SH-SY5Y (cell line): Measurements from ENCODE around the gene ARHGAP26.

ENCODE experiments used
- GATA2 ChIP-seq: IDR thresholded peaks from 2 replicates; pipeline ENCODE4 v1.6.1; 2011; ENCODE audit warnings: mild to moderate bottlenecking, low read depth, low read length
- GATA3 ChIP-seq: IDR thresholded peaks from 2 replicates; pipeline ENCODE4 v1.6.1; 2011; ENCODE audit warnings: low read depth, mild to moderate bottlenecking, low read length, moderate library complexity

ARHGAP26 gene

DNA sequence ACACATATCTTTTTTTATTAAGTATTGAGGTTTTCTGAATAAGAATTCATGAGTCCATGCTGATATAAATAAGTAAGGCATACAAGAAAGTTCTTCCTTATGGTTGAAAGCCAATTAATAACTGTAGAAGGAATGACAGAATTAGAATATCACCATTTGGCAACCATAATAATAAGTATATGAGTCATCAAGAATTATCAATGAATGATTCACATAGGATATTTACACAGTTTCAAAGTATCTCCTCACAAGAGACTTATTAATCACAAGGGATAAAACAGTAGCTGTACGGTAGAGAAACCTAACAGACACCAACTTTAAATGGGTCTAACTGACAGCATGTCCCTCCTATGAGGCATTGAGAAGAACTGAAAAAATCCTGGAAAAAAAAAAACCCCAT, 471.7 kb downstream of the ARHGAP26 start:
- no peak for TF ChIP-seq GATA2
- TF ChIP-seq GATA3, result no peak

DNA sequence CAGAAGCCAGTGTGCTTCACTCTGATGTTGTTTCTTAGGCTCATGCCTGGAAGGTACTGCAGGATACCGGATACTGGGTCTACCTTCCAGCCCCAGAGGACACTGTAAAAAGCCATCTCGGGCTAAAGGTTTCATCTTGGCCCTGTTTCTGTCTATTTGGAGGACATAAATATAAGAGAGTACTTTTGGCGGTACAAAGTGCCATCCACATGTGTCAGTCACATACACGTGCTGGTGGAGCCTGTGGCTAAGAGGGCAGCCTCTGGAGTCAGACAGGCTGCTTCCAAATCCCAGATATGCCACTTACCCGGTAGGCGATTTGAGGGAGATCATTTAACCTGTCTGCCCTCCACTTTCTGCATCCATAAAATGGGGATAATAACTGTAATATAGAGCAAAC, 472.9 kb downstream of the ARHGAP26 start:
- no peak for TF ChIP-seq GATA2
- no peak for TF ChIP-seq GATA3

DNA sequence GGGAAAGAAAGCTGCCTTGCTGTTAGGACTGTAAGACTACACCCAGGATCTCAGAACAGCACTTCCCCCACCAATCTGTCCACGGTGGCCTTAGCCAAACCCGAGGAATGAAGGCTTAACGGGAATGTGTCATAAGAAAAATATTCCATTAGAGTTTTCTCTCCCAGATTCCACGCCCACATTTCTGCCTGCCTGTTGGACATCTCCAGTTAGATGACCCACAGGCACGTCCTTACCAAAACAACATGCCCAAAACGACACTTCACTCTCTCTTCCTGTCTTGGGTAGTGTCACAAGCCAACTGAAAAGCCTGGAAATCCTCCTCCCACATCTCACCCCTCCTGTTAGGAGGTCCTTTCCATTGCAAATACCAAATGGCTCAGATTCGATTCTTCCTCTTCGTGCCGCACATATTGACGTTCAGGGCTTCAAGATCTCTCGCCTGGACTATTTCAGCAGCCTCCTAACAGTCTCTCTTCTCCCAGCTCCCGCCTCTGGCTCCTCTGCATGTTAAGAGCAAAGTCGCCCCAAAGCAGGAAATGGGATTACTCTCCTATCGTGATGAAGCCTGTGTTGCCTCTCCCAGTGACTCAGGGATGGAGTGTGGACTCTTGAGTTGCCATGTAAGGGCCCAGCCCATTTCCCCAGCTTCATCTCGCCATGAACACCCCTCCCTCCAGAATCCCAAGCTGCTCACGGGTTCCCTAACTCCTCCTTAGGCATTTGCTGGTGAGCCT, 474.0 kb downstream of the ARHGAP26 start:
- TF ChIP-seq GATA2 (no peak), GATA3 (no peak)

GRCh38 chr5:143244990-143245389, 474.8 kb downstream of the ARHGAP26 start:
- no peak for TF ChIP-seq GATA3
- no peak for TF ChIP-seq GATA2

DNA sequence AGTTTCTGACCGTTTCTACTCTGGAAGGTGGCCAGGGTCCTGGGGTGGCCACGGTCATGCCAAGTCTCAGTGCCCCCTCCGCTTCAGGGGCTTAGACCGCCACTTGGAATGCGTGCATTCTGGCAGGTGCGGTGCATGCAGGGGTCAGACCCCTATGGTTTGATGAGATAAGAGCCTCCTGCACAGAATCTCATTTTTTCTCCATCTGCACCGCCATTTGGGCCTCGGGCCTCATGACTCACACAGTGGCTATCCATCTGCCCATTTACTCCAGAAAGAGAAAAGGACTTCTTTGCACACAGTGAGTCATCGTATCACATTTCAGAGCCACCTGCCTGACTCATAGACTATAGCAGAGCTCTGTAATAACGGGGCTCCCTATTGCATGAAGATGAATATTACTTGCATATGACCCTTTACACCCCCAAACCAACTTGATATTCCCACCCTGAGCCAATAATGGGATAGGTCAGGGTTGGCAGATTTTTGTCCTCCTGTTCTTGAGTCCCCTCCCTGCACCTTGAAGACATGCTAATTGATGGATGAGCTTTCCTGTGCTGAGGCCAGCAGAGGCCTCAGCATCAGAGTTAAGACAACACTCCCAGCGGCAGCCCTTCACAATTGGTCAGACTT, 475.9 kb downstream of the ARHGAP26 start:
- TF ChIP-seq GATA2, result no peak
- no peak for TF ChIP-seq GATA3

DNA sequence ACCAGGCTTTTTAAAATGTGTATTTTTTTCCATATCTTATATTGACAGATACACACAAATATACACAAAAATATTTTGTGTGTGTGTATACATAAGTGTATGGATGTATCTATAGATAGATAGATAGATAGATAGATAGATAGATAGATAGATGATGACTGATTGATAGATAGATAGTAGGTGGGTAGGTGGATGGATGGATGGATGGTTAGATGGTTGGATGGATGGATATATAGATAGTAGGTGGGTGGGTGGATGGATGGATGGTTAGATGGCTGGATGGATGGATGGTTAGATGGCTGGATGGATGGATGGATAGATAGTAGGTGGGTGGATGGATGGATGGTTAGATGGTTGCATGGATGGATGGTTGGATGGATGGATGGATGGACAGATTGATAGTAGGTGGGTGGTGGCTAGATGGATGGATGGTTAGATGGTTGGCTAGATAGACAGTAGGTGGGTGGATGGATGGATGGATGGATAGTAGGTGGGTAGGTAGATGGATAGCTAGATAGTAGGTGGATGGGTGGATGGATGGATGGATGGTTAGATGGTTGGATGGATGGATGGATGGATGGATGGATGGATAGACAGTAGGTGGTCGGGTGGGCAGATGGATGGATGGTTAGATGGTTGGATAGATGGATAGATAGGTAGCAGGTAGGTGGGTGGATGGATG, 477.1 kb downstream of the ARHGAP26 start:
- TF ChIP-seq GATA3 (no peak), GATA2 (no peak)

DNA sequence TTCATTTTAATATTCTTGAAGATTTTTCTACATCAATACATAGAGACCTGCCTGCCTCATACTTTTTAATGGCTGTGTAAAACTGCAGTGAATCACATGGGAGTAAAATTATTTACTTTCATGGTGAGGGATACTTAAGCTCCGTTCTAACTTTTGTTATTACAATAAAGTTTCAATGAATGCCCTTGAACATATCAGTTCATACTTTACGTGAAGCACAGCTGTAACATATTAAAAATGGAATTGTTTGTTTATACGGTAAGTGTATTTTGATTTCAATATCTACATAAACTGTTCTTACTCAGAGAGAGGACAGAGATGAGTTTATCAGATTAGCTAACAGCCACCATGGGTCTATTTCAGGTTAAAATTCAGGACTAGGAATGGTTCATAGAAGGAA, 478.2 kb downstream of the ARHGAP26 start:
- no peak for TF ChIP-seq GATA3
- TF ChIP-seq GATA2, result no peak

DNA sequence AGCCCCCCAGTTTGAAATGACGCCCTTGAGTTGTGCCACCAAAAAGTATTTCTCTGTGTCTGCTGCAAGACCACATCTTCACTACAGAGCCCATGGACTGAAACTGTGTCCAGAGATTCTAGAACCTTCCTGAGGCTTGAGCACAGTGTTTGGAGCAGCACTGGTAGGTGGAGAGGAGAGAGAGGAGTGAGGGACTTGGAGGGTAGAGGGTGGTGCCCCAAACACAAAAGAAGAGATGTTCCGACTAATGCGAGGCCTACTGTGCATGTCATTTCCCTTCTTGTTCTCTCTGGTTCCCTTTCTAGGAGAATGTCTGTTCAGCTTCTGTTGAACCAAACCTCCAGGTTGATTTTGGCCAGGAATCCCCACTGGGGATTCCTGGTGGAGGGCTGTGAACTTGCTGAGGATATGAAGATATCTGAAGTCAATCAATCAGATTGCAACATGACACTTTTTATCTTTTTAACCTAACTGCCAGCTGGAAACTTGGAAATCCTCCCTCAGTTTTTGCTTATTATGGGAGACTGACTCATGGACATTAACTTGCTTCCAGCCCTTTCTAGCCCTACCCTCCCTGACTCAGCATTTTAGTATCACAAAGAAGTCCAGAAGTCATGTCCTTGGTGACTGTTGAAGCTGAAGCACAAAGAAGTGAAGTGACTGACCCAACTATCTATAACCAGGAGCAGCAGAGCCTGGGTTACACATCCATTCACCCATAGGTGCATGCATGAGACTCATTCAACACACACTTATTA, 478.8 kb downstream of the ARHGAP26 start:
- TF ChIP-seq GATA2 (no peak), GATA3 (no peak)

DNA sequence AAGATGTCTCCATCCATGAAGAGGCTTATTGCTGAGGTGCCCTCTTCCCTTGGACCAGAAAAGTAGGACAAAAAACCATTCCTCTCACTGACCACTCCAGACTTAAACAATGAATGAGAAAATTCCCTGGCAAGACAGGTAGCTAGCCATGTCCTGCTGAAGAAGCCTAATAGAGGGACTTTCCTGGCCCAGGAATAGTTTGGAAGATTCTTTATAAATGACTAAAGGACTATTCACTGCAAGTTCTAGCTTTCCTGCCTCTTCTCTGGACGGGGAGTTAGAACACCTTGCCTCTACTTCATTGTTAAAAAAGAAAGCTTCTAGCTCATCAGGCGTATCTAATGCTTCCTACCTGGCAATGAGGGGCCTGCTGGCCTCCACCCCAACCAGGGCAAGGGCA, 479.7 kb downstream of the ARHGAP26 start:
- TF ChIP-seq GATA3 (no peak), GATA2 (no peak)

DNA sequence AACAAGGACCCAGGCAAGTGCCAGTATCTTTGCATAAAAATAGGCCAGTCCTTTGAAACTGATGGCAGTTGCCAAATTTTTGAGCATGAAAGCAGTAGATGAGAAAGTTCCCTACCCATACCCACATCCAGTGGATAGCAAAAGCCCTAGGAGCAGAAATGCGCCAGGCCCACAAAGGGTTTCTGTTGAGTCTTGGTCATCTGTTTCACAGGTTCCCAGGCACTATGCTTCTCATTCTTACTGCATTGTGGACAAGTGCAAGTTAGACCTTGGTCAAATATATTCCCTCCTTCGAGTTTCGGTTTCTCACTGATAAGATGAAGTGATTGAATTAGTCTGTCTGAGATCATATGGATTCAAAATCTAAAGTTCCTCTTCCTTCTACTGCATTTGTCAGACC, 481.0 kb downstream of the ARHGAP26 start:
- TF ChIP-seq GATA3 (no peak), GATA2 (no peak)

DNA sequence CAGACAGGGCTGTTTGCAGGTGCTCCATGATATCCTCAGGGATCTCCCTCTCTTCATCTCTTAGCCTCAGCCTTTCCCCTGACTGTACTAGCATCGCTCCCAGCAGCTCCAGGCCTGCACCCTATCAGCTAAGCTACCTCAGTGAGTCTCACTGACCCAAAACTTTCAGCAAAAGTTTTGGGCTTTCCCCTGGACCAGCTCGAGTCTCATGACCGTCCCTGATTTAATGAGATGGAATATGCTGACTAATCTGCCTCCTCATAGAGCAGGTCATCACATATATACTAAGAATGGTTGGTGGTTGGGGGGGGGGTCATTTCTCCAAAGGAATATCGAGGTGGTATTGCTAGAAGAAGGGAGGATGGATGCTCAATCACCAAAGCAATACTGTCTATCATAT, 481.8 kb downstream of the ARHGAP26 start:
- no peak for TF ChIP-seq GATA3

- TF ChIP-seq GATA2 (no peak), GATA3 (no peak)
These were observed 484.6 kb downstream of the ARHGAP26 start for GRCh38 chr5:143254819-143255218.

- TF ChIP-seq GATA2, result no peak
- TF ChIP-seq GATA3, result no peak
These were observed 488.5 kb downstream of the ARHGAP26 start for GRCh38 chr5:143258559-143259253.

DNA sequence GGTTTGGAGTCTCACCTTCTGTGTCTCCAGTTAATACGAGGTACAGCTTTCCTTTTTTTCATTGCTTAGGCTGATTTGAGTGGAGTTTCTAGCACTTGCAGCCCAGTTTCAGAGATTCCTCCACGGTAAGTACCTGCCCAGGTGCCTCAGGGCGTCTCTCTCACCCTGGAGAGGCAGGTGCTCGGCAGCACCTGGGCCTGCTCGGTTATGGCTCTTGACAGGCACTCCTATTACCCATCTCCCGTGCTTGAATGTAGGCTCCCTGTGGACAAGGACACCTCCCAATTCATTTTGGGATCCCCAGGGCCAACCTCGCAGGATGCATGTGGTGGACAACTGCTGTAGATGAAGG, 489.1 kb downstream of the ARHGAP26 start:
- TF ChIP-seq GATA2 (no peak), GATA3 (no peak)
